HFFc6 (cell line): ENCODE data around the gene PLA2G2C. TPM values are rescaled to one million over a fixed set of nuclear protein-coding genes. Genes with fewer than 3 reads are reported as not detected.

Experiments used
- DNase-seq: peaks from one replicate; pipeline ENCODE4 v3.0.0-alpha.2; 2018
- H3K27ac Mint-ChIP-seq: 2 replicates; pipeline ENCODE4 v1.8.0; 2020; ENCODE audit warnings: mild to moderate bottlenecking, mixed read lengths
- H3K27me3 Mint-ChIP-seq: 2 replicates; pipeline ENCODE4 v1.8.0; 2021; ENCODE audit warnings: mild to moderate bottlenecking, moderate library complexity, mixed read lengths; ENCODE audit not compliant: insufficient read depth
- H3K36me3 Mint-ChIP-seq: 2 replicates; pipeline ENCODE4 v1.8.0; 2021; ENCODE audit warnings: low read depth, mixed read lengths
- H3K4me1 Mint-ChIP-seq: 2 replicates; pipeline ENCODE4 v1.8.0; 2020; ENCODE audit warnings: low read depth, mixed read lengths
- H3K4me3 Mint-ChIP-seq: 2 replicates; pipeline ENCODE4 v1.8.0; 2020; ENCODE audit warnings: mild to moderate bottlenecking, moderate library complexity, mixed read lengths
- H3K9me3 Mint-ChIP-seq: 2 replicates; pipeline ENCODE4 v1.8.0; 2020; ENCODE audit warnings: mild to moderate bottlenecking, mixed read lengths
- CTCF ChIP-seq: fragments of 200-600 bp; sonication (generic); IDR thresholded peaks from 2 replicates; pipeline ENCODE4 v1.5.0; 2021; ENCODE audit warnings: antibody characterized with exemption, mild to moderate bottlenecking
- total RNA-seq, 6 experiments: library from RNA; stranded (reverse); fragmentation: NEBNext Ultra II Directional; extraction: Animal tissue kit (Norgen Biotek cat#: 25700); gene quantifications; 2 replicates in 1 of 6; 3 replicates in 5 of 6; pipeline ENCODE4 v1.2.3, GENCODE V29; 2021

PLA2G2C gene
- total RNA-seq, 6 experiments from 2014 or later: not detected

GRCh38 chr1:20124456-20125057 is 61.8 kb downstream of the PLA2G2C start:
- no peaks in the 10 kb centered on the region for H3K36me3 Mint-ChIP-seq
- no peaks in the 10 kb centered on the region for H3K9me3 Mint-ChIP-seq
- no peak overlapping the region for H3K4me3 Mint-ChIP-seq
- no peak for TF ChIP-seq CTCF
- DNase-seq: peak; percentile 68
- no peak overlapping the region for H3K27ac Mint-ChIP-seq
- H3K27me3 Mint-ChIP-seq: peaks cover 41% of the 10 kb centered on the region
- 0 out of 2 replicates have a peak, but pooled peaks cover 12% of the 10 kb centered on the region for H3K4me1 Mint-ChIP-seq

GRCh38 chr1:20123722-20124455 is 62.4 kb downstream of the PLA2G2C start:
- no peak for DNase-seq
- H3K9me3 Mint-ChIP-seq: no peaks in the 10 kb centered on the region
- no peaks in the 10 kb centered on the region for H3K36me3 Mint-ChIP-seq
- peaks cover 46% of the 10 kb centered on the region for H3K27me3 Mint-ChIP-seq
- no peak for TF ChIP-seq CTCF
- 0 out of 2 replicates have a peak, but pooled peaks cover 12% of the 10 kb centered on the region for H3K4me1 Mint-ChIP-seq
- H3K27ac Mint-ChIP-seq: no peak overlapping the region
- no peak overlapping the region for H3K4me3 Mint-ChIP-seq

GRCh38 chr1:20120796-20121195 is 65.5 kb downstream of the PLA2G2C start:
- no peak overlapping the region for H3K27ac Mint-ChIP-seq
- no peaks in the 10 kb centered on the region for H3K36me3 Mint-ChIP-seq
- 0 out of 2 replicates have a peak, but pooled peaks cover 7% of the 10 kb centered on the region for H3K4me1 Mint-ChIP-seq
- no peak for DNase-seq
- no peaks in the 10 kb centered on the region for H3K9me3 Mint-ChIP-seq
- TF ChIP-seq CTCF: no peak
- peaks cover 43% of the 10 kb centered on the region for H3K27me3 Mint-ChIP-seq
- H3K4me3 Mint-ChIP-seq: no peak overlapping the region

GRCh38 chr1:20119347-20119746 is 67.0 kb downstream of the PLA2G2C start, which contains the start of gene PLA2G2D:
PLA2G2D (minus strand) TSS chr1:20119536; CDS start chr1:20119498, 38 bp downstream.
- Mint-ChIP-seq H3K4me1 (0 out of 2 replicates have a peak, but pooled peaks cover 2% of the 10 kb centered on the region), H3K9me3 (no peaks in the 10 kb centered on the region), H3K36me3 (no peaks in the 10 kb centered on the region), H3K27ac (no peak within 1 kb of the TSS), H3K27me3 (peaks cover 40% of the 10 kb centered on the region), H3K4me3 (no peak within 1 kb of the TSS)
- DNase-seq: no peak
- no peak for TF ChIP-seq CTCF

GRCh38 chr1:20117236-20117635 is 69.1 kb downstream of the PLA2G2C start:
- no peaks in the 10 kb centered on the region for H3K9me3 Mint-ChIP-seq
- peaks cover 48% of the 10 kb centered on the region for H3K27me3 Mint-ChIP-seq
- H3K4me1 Mint-ChIP-seq: no peaks in the 10 kb centered on the region
- no peak overlapping the region for H3K4me3 Mint-ChIP-seq
- no peak for DNase-seq
- H3K36me3 Mint-ChIP-seq: no peaks in the 10 kb centered on the region
- no peak overlapping the region for H3K27ac Mint-ChIP-seq
- no peak for TF ChIP-seq CTCF
